ENCODE measurements around the gene RAB11FIP4.

RAB11FIP4 gene

GRCh38 chr17:31518478-31518877 is 127.0 kb downstream of the RAB11FIP4 start:
- DNase-seq (ENCODE audit: low spot score), result no peak
- TF ChIP-seq, protein P1, sequence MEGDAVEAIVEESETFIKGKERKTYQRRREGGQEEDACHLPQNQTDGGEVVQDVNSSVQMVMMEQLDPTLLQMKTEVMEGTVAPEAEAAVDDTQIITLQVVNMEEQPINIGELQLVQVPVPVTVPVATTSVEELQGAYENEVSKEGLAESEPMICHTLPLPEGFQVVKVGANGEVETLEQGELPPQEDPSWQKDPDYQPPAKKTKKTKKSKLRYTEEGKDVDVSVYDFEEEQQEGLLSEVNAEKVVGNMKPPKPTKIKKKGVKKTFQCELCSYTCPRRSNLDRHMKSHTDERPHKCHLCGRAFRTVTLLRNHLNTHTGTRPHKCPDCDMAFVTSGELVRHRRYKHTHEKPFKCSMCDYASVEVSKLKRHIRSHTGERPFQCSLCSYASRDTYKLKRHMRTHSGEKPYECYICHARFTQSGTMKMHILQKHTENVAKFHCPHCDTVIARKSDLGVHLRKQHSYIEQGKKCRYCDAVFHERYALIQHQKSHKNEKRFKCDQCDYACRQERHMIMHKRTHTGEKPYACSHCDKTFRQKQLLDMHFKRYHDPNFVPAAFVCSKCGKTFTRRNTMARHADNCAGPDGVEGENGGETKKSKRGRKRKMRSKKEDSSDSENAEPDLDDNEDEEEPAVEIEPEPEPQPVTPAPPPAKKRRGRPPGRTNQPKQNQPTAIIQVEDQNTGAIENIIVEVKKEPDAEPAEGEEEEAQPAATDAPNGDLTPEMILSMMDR (IDR thresholded peaks at IDR 0.05; ENCODE audit: extremely low read depth, insufficient read depth, missing control alignments), result no peak
- in situ Hi-C loops (cut with MboI; ENCODE audit: low pct_unique_long_range_greater_than_20kb, low sequenced_read_pairs, unreplicated experiment), result no loop called here

- DNase-seq (ENCODE audit: low spot score), result no peak
- in situ Hi-C loops (cut with MboI; ENCODE audit: low pct_unique_long_range_greater_than_20kb, low sequenced_read_pairs, unreplicated experiment), result loop anchor here (10.0 kb wide), 1 partner anchor 77 kb away; no protein-coding TSS in a partner anchor
- TF ChIP-seq, protein P1 (IDR thresholded peaks at IDR 0.05; ENCODE audit: extremely low read depth, insufficient read depth, missing control alignments), result no peak
These were observed 130.3 kb downstream of the RAB11FIP4 start for GRCh38 chr17:31521632-31522283.

- in situ Hi-C loops (cut with MboI; ENCODE audit: low pct_unique_long_range_greater_than_20kb, low sequenced_read_pairs, unreplicated experiment), result loop anchor here (10.0 kb wide), 1 partner anchor 78 kb away; no protein-coding TSS in a partner anchor
- TF ChIP-seq, protein P1 (IDR thresholded peaks at IDR 0.05; ENCODE audit: extremely low read depth, insufficient read depth, missing control alignments), result no peak
- DNase-seq (ENCODE audit: low spot score), result no peak
These were observed 130.9 kb downstream of the RAB11FIP4 start for GRCh38 chr17:31522284-31522931.

- TF ChIP-seq, protein P1 (IDR thresholded peaks at IDR 0.05; ENCODE audit: extremely low read depth, insufficient read depth, missing control alignments), result no peak
- in situ Hi-C loops (cut with MboI; ENCODE audit: low pct_unique_long_range_greater_than_20kb, low sequenced_read_pairs, unreplicated experiment), result loop anchor here (10.0 kb wide), 1 partner anchor 78 kb away; no protein-coding TSS in a partner anchor
- no peak for DNase-seq (ENCODE audit: low spot score)
These were observed 131.6 kb downstream of the RAB11FIP4 start for GRCh38 chr17:31522987-31523495.

- TF ChIP-seq, protein P1 (IDR thresholded peaks at IDR 0.05; ENCODE audit: extremely low read depth, insufficient read depth, missing control alignments), result no peak
- in situ Hi-C loops (cut with MboI; ENCODE audit: low pct_unique_long_range_greater_than_20kb, low sequenced_read_pairs, unreplicated experiment), result loop anchor here (10.0 kb wide), 1 partner anchor 79 kb away; no protein-coding TSS in a partner anchor
These were observed 132.6 kb downstream of the RAB11FIP4 start for GRCh38 chr17:31523862-31524730.

More at GRCh38 chr17:31523862-31524730, 132.6 kb downstream of the RAB11FIP4 start:
- no peak for DNase-seq (ENCODE audit: low spot score)
